Activated CD8-positive, alpha-beta memory T cell treated with anti-CD3 and anti-CD28 coated beads for 48 hours (primary cell): ENCODE results near the gene NPIPB6.

Source experiments
- DNase-seq, 3 experiments: peaks; one replicate each; pipeline ENCODE4 v3.0.0-alpha.2; 2020; ENCODE audit warnings: low read depth in 2 of 3, low spot score in 2 of 3

NPIPB6 gene

DNA sequence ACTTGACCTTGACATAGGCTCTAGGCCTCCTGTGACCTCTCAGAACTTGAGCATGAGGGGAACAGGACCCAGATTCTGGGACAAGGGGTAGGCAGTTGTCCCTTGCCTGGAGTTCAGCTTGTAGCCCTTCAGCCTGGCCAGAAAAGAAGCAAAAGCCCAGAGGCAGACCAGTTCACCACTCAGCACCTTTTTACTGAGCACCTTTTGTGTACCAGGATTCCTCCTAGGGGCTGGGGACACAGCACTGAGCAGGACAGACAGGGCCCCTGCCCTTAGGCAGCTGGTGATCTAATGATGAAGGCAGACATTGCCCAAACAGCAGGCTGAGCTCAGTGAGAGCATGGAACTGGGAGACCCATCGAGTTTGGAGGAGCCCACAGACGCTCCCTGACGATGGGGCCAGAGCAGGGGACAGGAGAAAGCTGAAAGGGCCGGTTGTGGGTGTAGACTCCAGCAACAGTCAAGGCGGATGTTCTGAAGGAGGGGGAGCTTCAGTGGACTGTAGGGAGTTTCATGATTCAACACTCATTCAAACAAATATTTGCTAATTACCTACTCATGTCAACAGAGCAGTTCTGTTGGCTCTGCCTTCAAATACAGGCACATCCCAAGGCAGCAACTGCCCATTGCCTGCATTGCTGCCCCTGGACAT is 38.9 kb downstream of the NPIPB6 start:
- DNase-seq: no peak

DNA sequence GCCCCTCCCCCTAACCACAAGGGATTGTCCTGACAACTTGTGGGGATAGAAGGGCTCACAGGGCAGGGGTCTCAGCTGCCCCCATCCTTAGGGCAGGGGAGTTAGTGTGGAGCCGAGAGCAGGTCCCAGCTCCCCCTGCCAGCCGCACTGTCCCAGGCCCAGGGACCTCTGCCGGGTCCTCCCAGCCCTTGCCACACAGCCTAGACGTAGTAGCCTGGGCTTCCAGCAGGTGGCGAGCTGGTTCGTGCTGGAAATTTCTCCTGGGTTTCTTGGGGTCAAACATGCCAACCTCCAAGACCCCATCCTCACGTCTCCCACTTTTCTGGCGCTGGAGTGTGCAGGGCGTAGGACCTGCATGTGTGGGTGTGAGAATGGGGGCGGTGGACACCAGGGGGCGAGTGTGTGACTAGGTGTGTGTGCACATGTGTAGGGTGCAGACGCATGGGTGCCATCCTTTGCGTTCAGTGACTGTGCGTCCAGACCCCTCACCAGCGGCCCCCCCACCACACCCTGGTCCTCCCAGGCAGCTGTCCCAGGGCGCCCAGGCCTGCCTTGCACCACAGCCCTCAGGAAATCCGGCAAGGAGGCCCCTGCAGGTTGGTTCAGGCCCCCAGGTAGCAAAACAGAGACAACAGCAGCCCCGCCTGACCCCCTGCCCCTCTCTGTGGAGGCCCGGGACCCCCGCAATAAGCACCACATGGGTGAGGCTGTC is 41.5 kb downstream of the NPIPB6 start:
- DNase-seq: no peak

DNA sequence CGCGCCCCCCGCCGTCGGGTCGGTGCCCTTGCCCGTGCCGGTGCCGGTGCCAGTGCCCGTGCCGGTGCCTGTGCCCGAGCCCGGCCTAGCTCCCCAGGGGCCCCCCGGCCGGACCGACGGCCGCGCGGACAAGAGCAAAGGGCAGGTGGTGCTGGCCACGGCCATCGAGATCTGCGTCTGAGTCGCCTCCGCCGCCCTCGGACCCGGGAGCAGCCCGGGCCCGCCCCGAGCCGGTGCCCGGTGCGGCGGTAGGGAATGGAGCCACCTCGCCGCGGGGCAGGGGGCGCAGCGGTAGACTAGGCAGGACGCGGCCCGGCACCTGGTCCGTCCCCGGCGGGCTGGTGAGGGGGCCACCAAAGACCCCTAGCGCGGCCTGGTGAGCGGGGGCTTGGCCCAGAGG is 42.6 kb downstream of the NPIPB6 start:
- no peak for DNase-seq

DNA sequence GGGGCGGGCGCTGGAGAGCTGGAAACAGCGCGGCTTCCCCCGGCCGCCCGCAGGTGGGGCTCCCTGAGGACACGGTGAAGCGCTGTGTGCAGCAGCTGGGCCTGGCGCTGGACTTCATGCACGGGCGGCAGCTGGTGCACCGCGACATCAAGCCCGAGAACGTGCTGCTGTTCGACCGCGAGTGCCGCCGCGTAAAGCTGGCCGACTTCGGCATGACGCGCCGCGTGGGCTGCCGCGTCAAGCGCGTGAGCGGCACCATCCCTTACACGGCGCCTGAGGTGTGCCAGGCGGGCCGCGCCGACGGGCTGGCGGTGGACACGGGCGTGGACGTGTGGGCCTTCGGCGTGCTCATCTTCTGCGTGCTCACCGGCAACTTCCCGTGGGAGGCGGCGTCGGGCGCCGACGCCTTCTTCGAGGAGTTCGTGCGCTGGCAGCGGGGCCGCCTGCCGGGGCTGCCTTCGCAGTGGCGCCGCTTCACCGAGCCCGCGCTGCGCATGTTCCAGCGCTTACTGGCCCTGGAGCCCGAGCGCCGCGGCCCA is 43.2 kb downstream of the NPIPB6 start:
- no peak for DNase-seq

DNA sequence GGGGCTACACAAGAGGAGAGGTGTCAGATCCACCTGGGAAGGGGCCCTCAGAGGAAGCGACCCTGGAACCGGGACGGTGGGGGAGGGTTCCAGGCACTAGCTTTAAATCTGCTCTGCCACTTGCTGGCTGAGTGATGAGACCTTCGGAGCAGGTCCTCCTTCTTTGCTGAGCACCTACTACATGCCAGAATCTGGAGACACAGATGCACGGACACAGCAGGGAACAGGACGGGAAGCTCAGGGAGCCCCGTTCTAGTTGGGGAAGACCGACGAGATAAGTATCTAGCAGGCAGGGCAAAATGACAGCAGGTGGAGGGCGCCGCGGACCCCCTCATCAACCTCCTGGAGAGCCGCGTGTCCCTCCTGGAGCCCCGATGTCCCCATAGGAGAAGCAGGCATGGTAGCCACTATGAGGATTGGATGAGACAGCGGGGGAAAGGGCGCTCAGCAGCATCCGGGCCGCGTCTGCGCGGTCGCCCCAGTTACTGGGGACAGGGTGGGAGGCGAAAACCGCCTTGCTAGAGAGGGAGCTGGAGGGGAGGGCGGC is 43.8 kb downstream of the NPIPB6 start:
- DNase-seq: no peak

DNA sequence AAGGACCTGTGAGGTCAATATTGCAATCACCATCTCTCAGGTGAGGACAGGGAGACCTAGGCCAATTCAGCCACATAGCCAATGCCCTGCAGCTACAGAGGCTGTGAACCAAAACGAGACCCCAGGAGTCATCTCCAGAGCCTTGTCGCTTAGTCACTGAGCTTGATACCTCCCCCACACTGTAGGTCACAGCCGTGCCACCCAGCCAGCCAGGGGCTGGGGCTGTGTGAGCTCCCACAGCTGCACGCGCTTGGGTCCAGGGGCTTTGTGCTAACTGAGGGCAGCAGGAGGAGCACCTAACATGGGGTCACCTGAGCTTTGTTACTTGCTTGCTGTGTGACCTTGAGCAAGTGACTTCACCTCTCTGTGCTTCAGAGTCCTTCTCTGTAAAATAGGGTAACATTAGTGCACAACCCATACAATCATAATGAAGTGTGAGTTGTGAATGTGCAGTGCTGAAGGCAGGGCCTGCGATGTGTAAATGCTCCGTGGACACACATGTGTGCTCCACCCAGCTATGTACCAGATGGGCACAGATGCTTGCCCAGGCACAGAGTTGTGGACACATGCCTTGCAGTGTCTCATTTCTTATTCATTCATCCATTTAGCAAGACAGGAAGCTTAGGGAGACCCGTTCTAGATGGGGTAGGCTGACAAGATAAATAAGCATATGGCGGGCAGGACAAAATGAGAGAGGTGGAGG is 45.1 kb downstream of the NPIPB6 start:
- no peak for DNase-seq

DNA sequence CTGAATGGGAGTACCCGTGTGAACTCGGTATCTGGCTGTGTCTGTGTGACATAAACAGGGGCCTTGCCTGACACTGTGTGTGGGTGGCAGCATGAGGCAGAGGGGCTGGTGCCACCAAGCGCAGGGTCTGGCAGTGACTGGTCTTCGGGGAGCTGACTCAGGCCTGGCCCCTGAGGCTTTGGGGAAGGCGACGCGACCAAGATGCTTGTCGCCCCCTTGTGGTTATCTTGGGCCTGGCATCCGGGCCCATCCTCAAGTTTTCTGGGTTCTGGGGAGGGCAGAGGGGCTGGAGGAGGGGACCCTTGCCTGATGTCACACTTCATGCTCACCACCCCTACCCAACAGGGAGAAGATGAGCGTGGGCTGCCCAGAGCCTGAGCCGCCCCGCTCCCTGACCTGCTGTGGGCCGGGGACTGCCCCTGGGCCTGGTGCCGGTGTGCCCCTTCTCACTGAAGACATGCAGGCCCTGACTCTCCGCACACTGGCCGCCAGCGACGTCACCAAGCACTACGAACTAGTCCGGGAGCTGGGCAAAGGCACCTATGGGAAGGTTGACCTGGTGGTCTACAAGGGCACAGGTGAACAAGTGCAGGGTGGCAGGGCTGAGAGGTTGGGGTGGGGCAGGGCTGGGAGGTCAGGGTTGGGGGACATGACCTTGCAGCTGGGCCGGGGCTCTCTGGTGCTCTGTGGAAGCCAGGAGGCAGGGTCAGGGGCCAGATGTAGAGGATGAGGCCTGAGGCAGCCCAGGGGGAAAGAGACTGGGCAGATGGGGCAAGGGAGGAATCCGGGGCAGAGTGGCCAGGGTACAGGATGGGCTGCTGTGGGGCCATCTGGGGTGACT is 46.0 kb downstream of the NPIPB6 start:
- DNase-seq: peak; percentile 49 to 78 (median 72)

DNA sequence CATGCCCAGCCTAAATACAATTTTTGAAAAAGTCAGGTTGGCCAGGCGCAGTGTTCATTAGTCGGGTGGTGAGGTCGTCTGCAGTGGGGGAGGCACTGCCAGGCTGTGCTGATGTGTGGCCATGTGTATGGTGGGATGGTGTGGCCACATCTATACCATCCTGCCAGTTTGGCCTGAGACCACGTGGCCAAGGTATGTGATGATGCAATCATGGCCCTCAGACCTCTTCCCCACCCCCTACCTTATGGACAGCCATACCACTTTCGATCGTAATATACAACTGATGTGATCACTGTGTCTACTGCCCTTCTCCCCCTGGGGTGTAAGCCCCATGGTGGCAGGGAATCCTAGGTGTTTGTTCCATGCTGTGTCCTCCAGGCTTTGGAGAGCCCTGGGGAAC is 47.3 kb downstream of the NPIPB6 start:
- DNase-seq: no peak

DNA sequence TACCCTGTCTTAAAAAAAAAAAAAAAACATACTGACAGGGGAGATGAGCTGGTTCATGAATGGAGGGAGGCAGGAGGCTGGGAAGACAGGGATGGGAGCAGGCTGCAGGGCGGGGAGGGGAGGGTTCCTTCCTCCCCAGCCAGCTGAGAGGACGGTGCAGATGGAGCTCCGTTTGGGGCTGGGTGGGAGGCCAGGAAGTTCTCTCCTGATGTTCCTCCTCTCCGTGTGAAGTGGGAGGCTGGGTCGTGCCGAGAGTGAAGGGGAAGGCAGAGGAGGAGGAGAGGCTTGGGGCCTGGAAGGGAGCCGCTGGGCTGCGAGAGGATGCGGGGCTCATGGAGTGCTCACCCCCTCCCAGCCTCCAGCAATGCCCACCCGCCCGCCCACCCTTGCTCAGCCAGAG is 49.7 kb downstream of the NPIPB6 start:
- DNase-seq: no peak

DNA sequence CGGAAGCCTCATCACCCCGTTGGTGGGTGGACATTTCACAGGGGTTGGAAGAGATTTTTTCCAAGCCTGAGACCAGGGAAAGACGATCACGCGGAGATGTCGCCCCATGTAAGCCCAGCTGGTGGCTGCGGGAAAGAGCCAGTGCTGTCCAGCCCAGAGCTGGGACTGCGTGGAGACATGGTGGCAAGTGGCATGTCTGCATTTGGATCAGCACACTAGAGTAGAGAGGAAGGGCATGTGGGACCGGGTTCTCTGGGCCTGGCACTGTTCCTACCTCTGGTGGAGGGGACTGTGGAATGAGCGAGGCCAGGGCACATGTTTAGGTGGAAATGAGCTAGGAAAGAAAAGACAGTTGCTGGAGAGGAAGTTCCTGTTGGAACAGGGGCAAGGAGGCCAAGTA is 51.0 kb downstream of the NPIPB6 start:
- DNase-seq: no peak

DNA sequence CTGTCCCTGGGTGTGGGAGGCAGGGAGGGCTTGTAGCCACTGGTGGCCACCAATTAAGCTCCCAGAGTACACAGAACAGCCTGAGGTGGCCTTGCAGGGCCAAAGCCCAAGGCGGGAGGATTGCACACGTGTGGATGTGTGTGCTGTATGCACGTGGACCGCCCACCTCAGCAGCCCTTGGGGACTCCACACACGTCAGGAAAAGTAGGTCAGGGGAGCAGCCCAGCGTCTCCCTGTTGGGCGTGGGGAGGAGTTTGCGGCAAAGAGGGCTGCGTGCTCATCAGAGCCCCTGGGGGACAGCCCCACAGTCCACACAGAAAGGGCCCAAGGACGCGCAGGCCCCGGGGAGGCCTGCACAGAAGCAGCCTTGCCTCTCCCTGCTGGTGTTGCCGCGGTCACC is 51.4 kb downstream of the NPIPB6 start:
- DNase-seq: no peak

DNA sequence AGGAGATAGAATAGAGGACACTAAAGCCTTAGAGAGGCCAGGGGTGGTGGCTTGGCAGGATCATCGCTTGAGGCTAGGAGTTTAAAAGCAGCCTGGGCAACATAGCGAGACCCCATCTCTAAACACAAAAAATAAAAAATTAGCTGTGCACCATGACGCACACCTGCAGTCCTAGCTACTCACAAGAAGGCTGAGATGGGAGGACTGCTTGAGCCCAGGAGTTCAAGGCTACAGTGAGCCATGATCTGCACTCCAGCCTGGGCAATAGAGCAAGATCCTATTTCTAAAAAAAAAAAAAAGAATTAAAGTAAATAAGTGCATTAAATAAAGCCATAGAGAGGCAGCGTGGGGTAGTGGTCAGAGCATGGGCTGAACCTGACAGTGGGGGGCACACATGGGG is 51.9 kb downstream of the NPIPB6 start:
- DNase-seq: no peak

DNA sequence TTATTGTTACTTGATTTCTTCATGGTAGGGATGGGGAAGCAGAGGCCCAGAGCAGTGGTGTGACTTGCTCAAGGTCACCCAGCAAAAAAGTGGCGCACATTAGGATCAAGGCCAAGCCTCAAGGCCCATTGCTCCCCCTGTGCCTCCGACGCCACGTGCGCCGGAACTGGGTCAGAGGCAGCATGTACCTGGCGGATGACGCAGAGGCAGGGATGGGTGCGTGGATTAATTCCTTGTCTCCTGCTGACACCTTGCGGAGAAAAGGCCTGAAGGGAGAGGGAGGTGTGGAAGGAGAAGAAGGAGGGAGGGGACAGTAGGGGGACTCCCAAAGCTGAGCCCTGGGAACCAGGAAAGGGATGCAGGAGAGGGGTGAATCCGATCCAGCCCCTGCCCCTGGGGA is 52.5 kb downstream of the NPIPB6 start:
- no peak for DNase-seq

DNA sequence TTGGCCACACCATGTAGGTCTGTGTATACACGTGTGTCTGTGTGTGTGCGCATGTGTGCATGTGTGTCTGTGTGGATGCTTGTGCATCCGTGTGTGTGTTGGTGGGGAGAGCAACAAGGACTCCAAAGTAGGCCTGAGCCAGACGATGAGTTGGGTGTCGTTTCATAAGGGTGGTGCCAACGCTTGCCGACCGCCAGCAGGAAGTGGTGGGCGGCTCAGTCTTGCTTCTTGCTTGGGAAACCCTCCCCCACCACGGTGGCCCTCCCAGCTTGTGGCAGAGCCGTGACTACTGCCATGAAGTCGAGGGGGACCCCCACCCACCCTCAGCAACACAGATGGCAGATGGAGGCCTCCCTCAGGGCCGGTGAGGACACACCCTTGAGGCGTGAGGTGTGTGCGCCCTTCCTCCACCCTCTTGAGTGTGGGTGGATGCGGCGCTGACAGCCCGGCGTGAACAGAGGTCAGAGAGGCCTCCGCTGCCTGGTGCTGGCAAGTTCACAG is 53.4 kb downstream of the NPIPB6 start:
- peak; percentile 65 to 78 (median 69) for DNase-seq

DNA sequence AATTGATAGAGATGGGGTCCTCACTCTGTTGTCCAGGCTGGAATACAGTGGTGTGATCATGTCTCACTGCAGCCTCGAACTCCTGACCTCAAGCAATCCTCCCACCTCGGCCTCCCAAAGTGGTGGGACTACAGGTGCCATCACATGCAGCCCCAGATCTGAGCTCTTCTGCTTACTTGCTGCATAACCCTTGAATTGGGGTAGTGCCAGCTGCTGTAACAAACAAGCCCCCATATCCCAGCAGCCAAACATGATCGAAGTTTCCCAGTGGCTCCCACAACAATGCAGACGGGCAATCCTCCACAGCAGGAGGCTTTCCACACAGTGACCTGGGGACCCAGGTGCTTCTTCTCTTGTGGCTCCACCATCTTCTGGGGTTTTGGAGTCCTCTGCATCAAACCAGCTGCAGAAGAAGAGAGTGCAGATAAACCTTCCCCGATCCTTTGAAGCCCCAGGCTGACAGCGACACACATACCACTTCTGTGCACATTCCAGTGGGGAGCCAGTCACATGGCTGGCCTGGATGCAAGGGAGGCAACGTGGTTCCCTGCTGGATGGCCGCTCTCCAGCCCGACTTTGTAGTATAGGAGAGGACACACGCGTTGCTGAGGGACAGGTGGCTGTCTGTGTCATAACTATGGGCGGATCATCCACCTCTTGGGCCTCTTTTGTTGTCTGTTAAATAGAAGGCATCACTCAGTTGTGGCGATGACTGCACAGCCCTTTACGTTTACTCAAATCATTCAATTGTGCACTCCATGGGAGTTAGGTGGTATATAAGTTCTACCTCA is 54.3 kb downstream of the NPIPB6 start:
- no peak for DNase-seq

DNA sequence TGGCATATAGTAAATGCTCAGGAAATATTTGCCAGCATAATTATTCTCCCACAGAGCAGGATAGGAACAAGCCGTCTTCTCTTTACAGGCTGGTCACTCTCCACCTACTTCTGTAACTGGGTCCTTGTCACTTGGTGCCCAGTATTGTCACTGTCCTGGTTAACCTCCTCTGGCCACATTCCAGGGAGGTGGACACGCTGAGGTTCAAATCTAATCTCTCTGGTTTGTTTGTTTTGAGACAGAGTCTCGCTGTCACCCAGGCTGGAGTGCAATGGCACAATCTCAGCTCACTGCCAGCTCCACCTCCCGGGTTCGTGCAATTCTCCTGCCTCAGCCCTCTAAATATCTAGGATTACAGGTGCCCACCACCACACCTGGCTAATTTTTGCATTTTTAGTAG is 55.4 kb downstream of the NPIPB6 start:
- DNase-seq: no peak

DNA sequence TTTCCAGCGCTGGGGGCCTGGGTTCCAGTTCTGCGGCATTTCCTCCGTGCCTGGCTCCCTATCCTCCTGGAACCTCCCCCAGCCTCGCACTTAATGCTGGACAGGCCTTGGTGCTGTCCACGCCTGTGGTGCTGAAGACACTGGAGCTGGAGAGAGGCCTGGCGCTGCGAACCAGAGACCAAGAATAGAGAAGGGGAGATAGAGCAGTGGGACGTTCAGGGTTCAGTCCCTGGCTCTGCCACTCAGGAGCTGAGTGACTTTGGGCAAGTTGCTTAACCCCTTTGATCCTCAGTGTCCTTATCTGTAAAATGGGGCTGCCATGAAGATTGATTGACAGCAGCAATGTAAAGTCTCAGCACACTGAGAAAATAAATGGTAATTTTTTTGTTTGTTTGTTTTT is 59.1 kb downstream of the NPIPB6 start:
- DNase-seq: no peak

DNA sequence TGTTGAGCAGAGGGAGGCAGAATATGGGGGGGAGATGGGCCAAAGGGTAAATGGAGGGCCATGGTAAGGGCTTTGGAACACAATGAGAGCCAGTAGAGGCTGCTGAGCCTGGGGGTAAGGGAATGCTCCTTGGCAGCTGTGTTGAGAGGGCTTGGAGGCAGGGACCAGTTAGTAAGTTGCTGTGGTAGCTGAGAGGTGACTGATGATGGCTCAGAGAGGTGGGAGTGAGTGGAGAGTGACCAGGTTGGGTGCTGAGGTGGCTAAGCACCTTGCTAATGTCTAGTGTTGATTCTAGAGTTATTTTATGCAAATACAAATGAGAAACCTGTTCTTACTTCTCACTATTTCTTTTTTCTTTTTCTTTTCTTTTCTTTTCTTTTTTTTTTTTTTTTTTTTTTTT is 60.2 kb downstream of the NPIPB6 start:
- no peak for DNase-seq

DNA sequence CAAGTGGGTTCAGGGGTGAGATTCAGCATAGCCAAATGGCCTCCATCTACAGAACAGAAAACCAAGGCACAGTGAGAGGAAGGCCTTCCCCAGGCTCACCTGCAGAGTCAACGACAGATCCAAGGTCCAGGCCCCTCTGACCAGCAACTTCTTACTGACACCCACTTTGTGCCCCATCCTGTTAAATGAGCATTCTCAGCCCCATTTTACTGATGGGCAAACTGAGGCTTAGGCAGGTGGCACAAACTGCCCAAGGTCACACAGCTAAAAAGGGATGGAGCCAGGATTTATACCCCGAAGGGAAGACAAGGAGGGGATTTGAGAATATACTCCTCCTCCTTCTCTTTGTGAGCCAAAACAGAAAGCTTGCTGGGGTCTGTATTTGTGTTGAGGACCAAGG is 61.7 kb downstream of the NPIPB6 start:
- no peak for DNase-seq

DNA sequence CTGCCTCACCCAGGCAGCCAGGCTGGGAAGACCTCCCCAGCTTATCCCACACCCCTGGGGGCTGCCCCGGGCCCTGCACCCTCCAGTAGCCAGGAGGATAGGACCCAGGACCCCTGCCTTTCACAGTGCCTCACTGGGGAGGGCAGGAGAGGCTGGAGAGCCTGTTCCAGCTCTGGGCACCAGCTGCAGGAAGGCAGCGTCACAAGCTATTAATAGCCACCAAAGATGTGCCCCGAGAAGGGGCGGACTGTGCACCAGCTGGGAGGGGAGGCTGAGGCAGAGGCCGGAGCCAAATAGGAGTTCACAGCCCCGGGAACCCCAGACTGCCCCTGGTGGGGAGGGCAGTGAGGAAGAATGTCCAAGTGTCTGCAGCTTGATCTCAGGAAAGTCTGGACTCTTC is 62.2 kb downstream of the NPIPB6 start:
- DNase-seq: no peak
